SK-N-SH (cell line): ENCODE results near the gene TAMALIN. TPM values are rescaled to one million over a fixed set of nuclear protein-coding genes. Genes with fewer than 3 reads are reported as not detected.

Experiments
- CTCF ChIA-PET: fragments of 300-600, 350-600 bp; formaldehyde crosslinking; extraction: SDS; loops from one replicate; lab custom pipeline; 2021; lab: Yijun Ruan, JAX
- POLR2A ChIA-PET: fragments of 350-600 bp; sonication (Branson Sonifier 250); formaldehyde crosslinking; extraction: SDS; loops from one replicate; lab custom pipeline; 2020; ENCODE audit warnings: antibody characterized with exemption, inconsistent platforms; lab: Yijun Ruan, JAX
- DNase-seq: peaks from one replicate; pipeline ENCODE4 v3.0.0; 2012
- H2AFZ ChIP-seq: fragments of 200-600 bp; sonication (generic); 2 replicates; pipeline ENCODE4 v1.8.1; 2016; ENCODE audit warnings: antibody characterized with exemption, mild to moderate bottlenecking, low read depth
- H3F3A ChIP-seq: fragments of 200-600 bp; sonication (generic); replicated peaks from 2 replicates; pipeline ENCODE3; 2016; ENCODE audit warnings: antibody characterized with exemption, mild to moderate bottlenecking; ENCODE audit not compliant: insufficient read depth
- H3K27ac ChIP-seq, 2 experiments: fragments of 200-500 bp in 1 of 2; fragments of 200-600 bp in 1 of 2; sonication (Bioruptor generic) in 1 of 2; sonication (generic), shearing (Covaris generic) in 1 of 2; 2 replicates each; pipeline versions ENCODE4 v1.5.1 to v1.6.1; 2014 to 2016; ENCODE audit warnings: low read depth in 2 of 2, inconsistent platforms in 1 of 2, low read length in 1 of 2, mild to moderate bottlenecking in 1 of 2, mixed read lengths in 1 of 2
- H3K27me3 ChIP-seq: fragments of 200-600 bp; sonication (generic), shearing (Covaris generic); 2 replicates; pipeline ENCODE4 v1.6.1; 2016; ENCODE audit warnings: mixed run types; ENCODE audit not compliant: insufficient read depth
- H3K36me3 ChIP-seq, 2 experiments: fragments of 200-500 bp in 1 of 2; fragments of 200-600 bp in 1 of 2; sonication (Bioruptor generic) in 1 of 2; sonication (generic) in 1 of 2; replicated peaks in 1 of 2; 2 replicates each; pipeline versions ENCODE3 to v1.5.1; 2014 to 2016; ENCODE audit warnings: low read length in 1 of 2, mild to moderate bottlenecking in 1 of 2; ENCODE audit not compliant: insufficient read depth in 2 of 2, control insufficient read depth in 1 of 2
- H3K4me1 ChIP-seq, 2 experiments: fragments of 200-500 bp in 1 of 2; fragments of 200-600 bp in 1 of 2; sonication (Bioruptor generic) in 1 of 2; sonication (generic), shearing (Covaris generic) in 1 of 2; 2 replicates each; pipeline versions ENCODE4 v1.5.1 to v1.6.1; 2014 to 2016; ENCODE audit warnings: low read depth in 1 of 2, low read length in 1 of 2, mixed run types in 1 of 2; ENCODE audit not compliant: insufficient read depth in 2 of 2, control insufficient read depth in 1 of 2
- H3K4me2 ChIP-seq: fragments of 200-600 bp; sonication (generic), shearing (Covaris generic); 2 replicates; pipeline ENCODE4 v1.6.1; 2017; ENCODE audit warnings: mixed run types
- H3K4me3 ChIP-seq, 2 experiments: fragments of 200-500 bp in 1 of 2; fragments of 200-600 bp in 1 of 2; sonication (Bioruptor generic) in 1 of 2; sonication (generic), shearing (Covaris generic) in 1 of 2; 2 replicates each; pipeline versions ENCODE4 v1.5.1 to v1.8.1; 2014 to 2016; ENCODE audit warnings: low read depth in 2 of 2, inconsistent platforms in 1 of 2, low read length in 1 of 2, mild to moderate bottlenecking in 1 of 2, mixed read lengths in 1 of 2, moderate library complexity in 1 of 2
- H3K79me2 ChIP-seq: fragments of 200-600 bp; sonication (generic); 2 replicates; pipeline ENCODE4 v1.8.1; 2017; ENCODE audit warnings: mild to moderate bottlenecking; ENCODE audit not compliant: insufficient read depth
- H3K9ac ChIP-seq: fragments of 200-600 bp; sonication (generic); 2 replicates; pipeline ENCODE4 v1.6.1; 2017; ENCODE audit warnings: mixed run types
- H3K9me2 ChIP-seq: fragments of 200-600 bp; sonication (generic); 2 replicates; pipeline ENCODE4 v1.6.1; 2017; ENCODE audit warnings: mixed run types
- H3K9me3 ChIP-seq: fragments of 200-600 bp; sonication (generic); 2 replicates; pipeline ENCODE4 v1.6.1; 2017; ENCODE audit warnings: mixed run types, mild to moderate bottlenecking, moderate library complexity
- H4K20me1 ChIP-seq: fragments of 200-600 bp; sonication (generic); 2 replicates; pipeline ENCODE4 v1.6.1; 2017; ENCODE audit warnings: mild to moderate bottlenecking, mixed run types; ENCODE audit not compliant: insufficient read depth
- FOSL2 ChIP-seq: IDR thresholded peaks from 2 replicates; pipeline ENCODE4 v1.4.0; 2012; ENCODE audit warnings: low read depth, mild to moderate bottlenecking, moderate library complexity, borderline replicate concordance
- FOXM1 ChIP-seq: IDR thresholded peaks from 2 replicates; pipeline ENCODE4 v1.4.0; 2012; ENCODE audit warnings: low read depth, mild to moderate bottlenecking
- GABPA ChIP-seq: IDR thresholded peaks from 2 replicates; pipeline ENCODE4 v1.4.0; 2012; ENCODE audit warnings: low read depth, mild to moderate bottlenecking
- MAX ChIP-seq: IDR thresholded peaks from 2 replicates; pipeline ENCODE4 v1.4.0; 2012; ENCODE audit warnings: low read depth
- MXI1 ChIP-seq: IDR thresholded peaks from 2 replicates; pipeline ENCODE4 v1.6.1; 2012; ENCODE audit warnings: mild to moderate bottlenecking, low read depth, low read length, improper control_type of control experiment
- NRF1 ChIP-seq: IDR thresholded peaks from 2 replicates; pipeline ENCODE4 v1.6.1; 2012; ENCODE audit warnings: low read depth, mild to moderate bottlenecking, low read length
- PBX3 ChIP-seq: IDR thresholded peaks from 2 replicates; pipeline ENCODE4; 2012
- RAD21 ChIP-seq: IDR thresholded peaks from 2 replicates; pipeline ENCODE4 v1.6.1; 2012; ENCODE audit warnings: mild to moderate bottlenecking, low read length
- REST ChIP-seq: IDR thresholded peaks from 2 replicates; pipeline ENCODE4 v1.6.1; 2012; ENCODE audit warnings: mild to moderate bottlenecking, low read depth, low read length, moderate library complexity
- SIN3A ChIP-seq: IDR thresholded peaks from 2 replicates; pipeline ENCODE4 v1.6.1; 2012; ENCODE audit warnings: low read depth, mild to moderate bottlenecking, low read length, moderate library complexity, borderline replicate concordance
- TCF12 ChIP-seq: IDR thresholded peaks from 2 replicates; pipeline ENCODE4 v1.4.0; 2012
- TEAD4 ChIP-seq: IDR thresholded peaks from 2 replicates; pipeline ENCODE4 v1.4.0; 2012; ENCODE audit warnings: mild to moderate bottlenecking, borderline replicate concordance; ENCODE audit not compliant: insufficient read depth
- YY1 ChIP-seq: IDR thresholded peaks from 2 replicates; pipeline ENCODE4 v1.4.0; 2012; ENCODE audit warnings: low read depth, mild to moderate bottlenecking
- WGBS: methylation state at CpG from one replicate; pipeline ENCODE4 v1.1.6; 2017; ENCODE audit warnings: low lambda C conversion rate; 5-methylcytosine and 5-hydroxymethylcytosine counted together
- polyA plus RNA-seq, 3 experiments: library from polyadenylated mRNA; depleted of rRNA; stranded (reverse); fragments of >200 nt; gene quantifications; 2 replicates each; pipeline ENCODE4 v1.2.3, GENCODE V29; 2012
- TF ChIP-seq, protein P1 (sequence below): IDR thresholded peaks from 2 replicates; pipeline ENCODE4 v1.4.0; 2012; ENCODE audit warnings: low read depth, borderline replicate concordance

Gene TAMALIN
- polyA plus RNA-seq, 1 of the 3 experiments (the other 2 are of a cell fraction): 2.4 TPM

GRCh38 chr12:52038447-52038846 is 31.7 kb downstream of the TAMALIN start:
- Histone ChIP-seq H3K9me3 (no peaks in the 10 kb centered on the region), H3K27me3 (no peaks in the 10 kb centered on the region), H3K4me2 (peak overlapping the region; percentile 83), H3F3A (peaks cover 13% of the 10 kb centered on the region), H3K36me3 (no peaks in the 10 kb centered on the region), H3K4me3 (no peak overlapping the region), H2AFZ (no peak overlapping the region), H3K79me2 (peaks cover 35% of the 10 kb centered on the region), H3K9ac (no peak overlapping the region), H3K27ac (peak overlapping the region in 1 of 2 experiments; percentile 58; a peak in 1 of 4 replicates), H3K4me1 (peaks cover 7 to 25% of the 10 kb centered on the region in 2 experiments; a peak in 3 of 4 replicates), H3K9me2 (no peaks in the 10 kb centered on the region), H4K20me1 (peaks cover 5% of the 10 kb centered on the region; the same call in 1 of the 2 replicates)
- POLR2A ChIA-PET: interaction anchor here (1.0 kb wide), 1 partner anchor 12 kb away, joined by 3 read pairs; no protein-coding TSS in a partner anchor
- TF ChIP-seq, protein P1, sequence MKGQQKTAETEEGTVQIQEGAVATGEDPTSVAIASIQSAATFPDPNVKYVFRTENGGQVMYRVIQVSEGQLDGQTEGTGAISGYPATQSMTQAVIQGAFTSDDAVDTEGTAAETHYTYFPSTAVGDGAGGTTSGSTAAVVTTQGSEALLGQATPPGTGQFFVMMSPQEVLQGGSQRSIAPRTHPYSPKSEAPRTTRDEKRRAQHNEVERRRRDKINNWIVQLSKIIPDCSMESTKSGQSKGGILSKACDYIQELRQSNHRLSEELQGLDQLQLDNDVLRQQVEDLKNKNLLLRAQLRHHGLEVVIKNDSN: peak; percentile 34; the same call in 1 of the 2 replicates
- no peak for TF ChIP-seq RAD21
- no peak for DNase-seq
- CTCF ChIA-PET: interaction anchor here (0.6 to 30.2 kb wide), 6 partner anchors 9 to 83 kb away, joined by 3 to 949 read pairs (median 5); partner anchors contain the start of genes ATG101 and SMIM41
- 91% methylated on average over 6 of the region's 6 CpGs for WGBS

GRCh38 chr12:52041035-52041434 is 34.3 kb downstream of the TAMALIN start:
- H3K9ac ChIP-seq: no peak overlapping the region
- DNase-seq: no peak
- ChIA-PET POLR2A (no interaction called here), CTCF (interaction anchor here (0.7 to 30.2 kb wide), 4 partner anchors 8 to 37 kb away, joined by 3 to 949 read pairs (median 102); partner anchors contain the start of genes ATG101, NR4A1 and SMIM41)
- peaks cover 5% of the 10 kb centered on the region; the same call in 1 of the 2 replicates for H4K20me1 ChIP-seq
- no peaks in the 10 kb centered on the region for H3K36me3 ChIP-seq
- TF ChIP-seq TCF12 (no peak), TEAD4 (no peak), FOXM1 (no peak), NRF1 (no peak), SIN3A (no peak), PBX3 (no peak), MAX (no peak), YY1 (no peak), GABPA (no peak), MXI1 (no peak), RAD21 (no peak), FOSL2 (no peak), REST (no peak)
- TF ChIP-seq, protein P1: no peak
- H3F3A ChIP-seq: peaks cover 7% of the 10 kb centered on the region
- no peak overlapping the region; a peak in 1 of 4 replicates for H3K27ac ChIP-seq
- H3K79me2 ChIP-seq: peaks cover 35% of the 10 kb centered on the region
- WGBS: 77% methylated on average over 3 of the region's 3 CpGs
- H3K4me2 ChIP-seq: no peak overlapping the region
- H2AFZ ChIP-seq: no peak overlapping the region
- H3K9me3 ChIP-seq: no peaks in the 10 kb centered on the region
- H3K9me2 ChIP-seq: no peaks in the 10 kb centered on the region
- no peaks in the 10 kb centered on the region for H3K27me3 ChIP-seq
- peaks cover 7 to 24% of the 10 kb centered on the region in 2 experiments; a peak in 3 of 4 replicates for H3K4me1 ChIP-seq
- no peak overlapping the region for H3K4me3 ChIP-seq
